ENCODE measurements around the gene KLHL22. TPM values are rescaled to one million over a fixed set of nuclear protein-coding genes. Genes with fewer than 3 reads are reported as not detected.

The KLHL22 gene
- total and polyA plus RNA-seq, 2 of the 8 experiments (the other 6 are each of a cell fraction or from before 2014, with no cell fraction given): 9.4 to 16.2 TPM

DNA sequence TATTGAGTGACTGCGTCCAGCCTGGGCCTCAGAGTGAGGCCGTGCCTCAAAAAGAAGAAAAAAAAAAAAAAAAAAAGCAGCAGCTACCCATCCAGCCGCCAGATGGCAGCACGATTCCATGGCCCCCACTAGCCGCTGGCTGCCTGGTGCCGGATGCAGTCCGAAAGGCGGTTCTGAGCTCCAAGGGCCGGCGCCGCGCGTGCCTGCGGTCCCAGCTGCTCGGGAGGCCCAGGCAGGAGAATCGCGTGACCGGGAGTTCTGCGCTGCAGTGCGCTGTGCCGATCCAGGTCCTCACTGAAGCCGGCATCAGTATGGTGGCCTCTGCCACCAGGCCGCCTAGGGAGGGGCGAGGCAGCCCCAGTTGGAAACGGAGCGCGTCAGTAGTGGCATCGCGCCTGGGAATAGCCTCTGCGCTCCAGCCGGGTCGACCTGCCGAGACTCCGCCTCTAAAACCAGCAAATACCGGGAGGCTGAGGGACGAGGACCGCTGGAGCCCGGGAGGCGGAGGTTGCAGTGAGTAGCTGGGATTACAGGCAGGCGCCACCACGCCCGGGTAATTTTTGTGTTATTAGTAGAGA is 77.3 kb downstream of the KLHL22 start (continued):
- TF ChIP-seq MAX (IDR thresholded peaks at IDR 0.05): peak; percentile 79
- TF ChIP-seq, protein P1, sequence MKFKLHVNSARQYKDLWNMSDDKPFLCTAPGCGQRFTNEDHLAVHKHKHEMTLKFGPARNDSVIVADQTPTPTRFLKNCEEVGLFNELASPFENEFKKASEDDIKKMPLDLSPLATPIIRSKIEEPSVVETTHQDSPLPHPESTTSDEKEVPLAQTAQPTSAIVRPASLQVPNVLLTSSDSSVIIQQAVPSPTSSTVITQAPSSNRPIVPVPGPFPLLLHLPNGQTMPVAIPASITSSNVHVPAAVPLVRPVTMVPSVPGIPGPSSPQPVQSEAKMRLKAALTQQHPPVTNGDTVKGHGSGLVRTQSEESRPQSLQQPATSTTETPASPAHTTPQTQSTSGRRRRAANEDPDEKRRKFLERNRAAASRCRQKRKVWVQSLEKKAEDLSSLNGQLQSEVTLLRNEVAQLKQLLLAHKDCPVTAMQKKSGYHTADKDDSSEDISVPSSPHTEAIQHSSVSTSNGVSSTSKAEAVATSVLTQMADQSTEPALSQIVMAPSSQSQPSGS (IDR thresholded peaks at IDR 0.05; ENCODE audit: low read length): no peak
- TF ChIP-seq BCL11A (IDR thresholded peaks at IDR 0.05; ENCODE audit: low read depth in 2 of 2, low read length in 2 of 2): no peak
- TF ChIP-seq USF2 (IDR thresholded peaks at IDR 0.05; ENCODE audit: low read length): no peak
- TF ChIP-seq TEAD4 (IDR thresholded peaks at IDR 0.05; ENCODE audit: low read depth, low read length): no peak
- TF ChIP-seq KDM4A (IDR thresholded peaks at IDR 0.05; ENCODE audit: low read depth, low read length, severe bottlenecking): peak; percentile 90
- no peak for TF ChIP-seq EZH2 (IDR thresholded peaks at IDR 0.05; ENCODE audit: low read depth, low read length, severe bottlenecking)
- TF ChIP-seq TCF12 (IDR thresholded peaks at IDR 0.05; ENCODE audit: low read depth, low read length): 0 out of 2 replicates have a peak, but pooled peaks have one; percentile 13
- TF ChIP-seq TBP (IDR thresholded peaks at IDR 0.05; ENCODE audit: low read depth, low read length): no peak
- TF ChIP-seq ASH2L (IDR thresholded peaks at IDR 0.05; ENCODE audit: low read length): peak; percentile 27
- no peak for TF ChIP-seq ATF3 (IDR thresholded peaks at IDR 0.05; ENCODE audit: insufficient read depth, low read depth, low read length)
- TF ChIP-seq, protein P2, sequence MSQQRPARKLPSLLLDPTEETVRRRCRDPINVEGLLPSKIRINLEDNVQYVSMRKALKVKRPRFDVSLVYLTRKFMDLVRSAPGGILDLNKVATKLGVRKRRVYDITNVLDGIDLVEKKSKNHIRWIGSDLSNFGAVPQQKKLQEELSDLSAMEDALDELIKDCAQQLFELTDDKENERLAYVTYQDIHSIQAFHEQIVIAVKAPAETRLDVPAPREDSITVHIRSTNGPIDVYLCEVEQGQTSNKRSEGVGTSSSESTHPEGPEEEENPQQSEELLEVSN (IDR thresholded peaks at IDR 0.05): peak; percentile 81
- TF ChIP-seq CBX8 (IDR thresholded peaks at IDR 0.05; ENCODE audit: borderline replicate concordance, low read depth, low read length): no peak
- TF ChIP-seq HDAC6 (IDR thresholded peaks at IDR 0.05; ENCODE audit: low read depth, low read length): no peak

Measured in H1 (cell line).